Fibroblast of mammary gland (primary cell): ENCODE measurements around the gene GAN.
"Not testable (repeated sequence)": the region's sequence is repeated elsewhere in the genome, so short reads cannot be mapped to it uniquely, and the experiment has no call there.

ENCODE experiments used
- DNase-seq: peaks from one replicate; pipeline ENCODE4 v3.0.0-alpha.2; 2010; ENCODE audit warnings: low read depth
- H3K4me3 ChIP-seq: 2 replicates; pipeline ENCODE4 v1.5.1; 2011; ENCODE audit warnings: low read depth, mild to moderate bottlenecking, low read length, moderate library complexity; ENCODE audit not compliant: control insufficient read depth
- TF ChIP-seq, protein P1 (sequence below): conservative IDR thresholded peaks from 2 replicates; pipeline ENCODE4 v1.5.1; 2011; ENCODE audit warnings: low read depth, low read length, inconsistent platforms; ENCODE audit not compliant: control insufficient read depth, insufficient read depth

Gene GAN

DNA sequence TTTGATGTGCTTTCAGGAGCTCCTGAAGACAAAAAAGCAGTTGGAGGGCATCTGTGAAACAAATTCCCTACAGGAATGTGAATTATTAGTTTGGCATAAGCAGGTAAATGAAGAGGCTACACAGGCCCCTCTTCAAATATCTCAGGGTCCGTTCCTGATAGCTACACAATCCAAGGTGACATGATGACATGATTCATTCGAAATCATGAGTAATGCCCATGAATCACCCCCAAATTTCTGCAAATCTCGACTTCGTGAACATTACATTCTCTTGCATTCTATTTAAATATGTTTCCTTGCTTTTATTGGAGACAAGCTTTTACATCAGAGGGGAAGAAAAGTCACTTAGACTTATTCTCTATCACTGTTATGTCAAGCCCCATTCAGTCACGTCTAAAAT is 22.3 kb downstream of the GAN start:
- peak; percentile 54 for DNase-seq
- no peak overlapping the region for H3K4me3 ChIP-seq
- TF ChIP-seq, protein P1, sequence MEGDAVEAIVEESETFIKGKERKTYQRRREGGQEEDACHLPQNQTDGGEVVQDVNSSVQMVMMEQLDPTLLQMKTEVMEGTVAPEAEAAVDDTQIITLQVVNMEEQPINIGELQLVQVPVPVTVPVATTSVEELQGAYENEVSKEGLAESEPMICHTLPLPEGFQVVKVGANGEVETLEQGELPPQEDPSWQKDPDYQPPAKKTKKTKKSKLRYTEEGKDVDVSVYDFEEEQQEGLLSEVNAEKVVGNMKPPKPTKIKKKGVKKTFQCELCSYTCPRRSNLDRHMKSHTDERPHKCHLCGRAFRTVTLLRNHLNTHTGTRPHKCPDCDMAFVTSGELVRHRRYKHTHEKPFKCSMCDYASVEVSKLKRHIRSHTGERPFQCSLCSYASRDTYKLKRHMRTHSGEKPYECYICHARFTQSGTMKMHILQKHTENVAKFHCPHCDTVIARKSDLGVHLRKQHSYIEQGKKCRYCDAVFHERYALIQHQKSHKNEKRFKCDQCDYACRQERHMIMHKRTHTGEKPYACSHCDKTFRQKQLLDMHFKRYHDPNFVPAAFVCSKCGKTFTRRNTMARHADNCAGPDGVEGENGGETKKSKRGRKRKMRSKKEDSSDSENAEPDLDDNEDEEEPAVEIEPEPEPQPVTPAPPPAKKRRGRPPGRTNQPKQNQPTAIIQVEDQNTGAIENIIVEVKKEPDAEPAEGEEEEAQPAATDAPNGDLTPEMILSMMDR, result no peak

DNA sequence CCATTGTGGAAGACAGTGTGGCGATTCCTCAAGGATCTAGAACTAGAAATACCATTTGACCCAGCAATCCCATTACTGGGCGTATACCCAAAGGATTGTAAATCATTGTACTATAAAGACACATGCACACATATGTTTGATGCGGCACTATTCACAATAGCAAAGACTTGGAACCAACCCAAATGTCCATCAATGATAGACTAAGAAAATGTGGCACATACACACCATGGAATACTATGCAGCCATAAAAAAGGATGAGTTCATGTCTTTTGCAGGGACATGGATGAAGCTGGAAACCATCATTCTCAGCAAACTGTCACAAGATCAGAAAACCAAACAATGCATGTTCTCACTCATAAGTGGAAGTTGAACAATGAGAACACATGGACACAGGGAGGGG is 30.4 kb downstream of the GAN start:
- not testable (repeated sequence) for H3K4me3 ChIP-seq, DNase-seq

DNA sequence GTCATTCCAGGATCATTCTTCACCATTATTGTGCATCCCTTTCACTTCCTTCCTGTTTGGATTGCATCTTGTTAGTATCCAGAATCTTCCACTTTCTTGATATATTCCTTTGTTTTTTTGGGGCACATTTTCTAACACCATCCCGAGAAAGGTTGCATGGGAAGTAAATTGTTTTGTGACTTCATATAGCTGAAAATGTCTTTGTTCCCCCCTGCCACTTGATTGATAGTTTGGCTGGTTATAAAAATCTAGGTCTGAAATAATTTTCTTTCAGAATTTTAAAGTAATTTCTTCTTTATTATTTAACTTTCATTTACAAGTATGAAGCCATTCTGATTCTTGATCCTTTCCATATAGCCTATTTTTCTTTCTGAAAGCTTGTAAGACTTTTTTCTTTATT is 32.7 kb downstream of the GAN start:
- TF ChIP-seq, protein P1, result no peak
- no peak overlapping the region for H3K4me3 ChIP-seq
- no peak for DNase-seq

DNA sequence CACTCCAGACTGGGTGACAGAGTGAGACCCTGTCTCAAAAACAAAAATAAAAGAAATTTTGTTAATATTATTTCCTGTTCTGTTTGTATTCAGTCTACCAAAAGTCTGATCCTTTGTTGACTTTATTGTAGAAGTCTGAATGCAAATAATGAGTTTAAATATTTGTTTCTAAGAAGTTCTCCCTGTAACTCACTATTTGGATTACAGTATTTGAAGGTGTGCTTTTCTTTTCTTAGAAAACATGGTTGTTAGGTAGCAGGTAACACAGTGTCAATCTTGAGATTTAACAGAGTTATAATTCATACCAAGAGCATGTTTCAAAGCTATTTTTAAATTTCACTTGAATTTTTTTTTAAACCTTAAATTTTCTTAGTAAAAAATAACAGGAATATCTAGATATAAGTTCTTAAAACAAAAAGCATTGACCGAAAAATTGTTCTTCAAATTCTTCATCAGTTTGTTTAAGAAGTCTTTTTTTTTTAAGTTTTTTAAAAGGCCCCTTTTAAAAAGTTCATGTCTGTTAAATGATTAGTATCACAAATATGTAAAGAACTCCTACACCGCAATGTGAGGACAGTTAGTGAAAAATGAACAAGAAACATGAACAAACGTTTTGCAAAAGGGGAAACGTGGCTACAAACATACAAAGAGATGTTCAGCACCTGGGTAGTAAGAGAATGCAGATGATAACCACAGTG is 35.0 kb downstream of the GAN start:
- H3K4me3 ChIP-seq, result no peak overlapping the region
- TF ChIP-seq, protein P1, result no peak
- peak; percentile 3 for DNase-seq

DNA sequence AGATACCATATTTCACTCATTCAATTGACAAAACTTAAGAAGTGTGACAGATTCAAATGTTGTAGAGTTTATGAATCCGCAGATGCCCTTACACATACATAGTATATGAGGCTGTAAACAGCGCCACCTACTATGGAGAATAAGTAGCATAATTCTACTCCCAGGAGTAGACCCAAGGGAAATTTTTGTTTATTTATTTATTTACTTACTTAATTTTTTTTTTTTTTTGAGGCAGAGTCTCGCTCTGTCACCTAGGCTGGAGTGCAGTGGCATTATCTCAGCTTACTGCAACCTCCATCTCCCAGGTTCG is 35.5 kb downstream of the GAN start:
- TF ChIP-seq, protein P1, result peak; percentile 19
- DNase-seq, result peak; percentile 23
- no peak overlapping the region for H3K4me3 ChIP-seq

DNA sequence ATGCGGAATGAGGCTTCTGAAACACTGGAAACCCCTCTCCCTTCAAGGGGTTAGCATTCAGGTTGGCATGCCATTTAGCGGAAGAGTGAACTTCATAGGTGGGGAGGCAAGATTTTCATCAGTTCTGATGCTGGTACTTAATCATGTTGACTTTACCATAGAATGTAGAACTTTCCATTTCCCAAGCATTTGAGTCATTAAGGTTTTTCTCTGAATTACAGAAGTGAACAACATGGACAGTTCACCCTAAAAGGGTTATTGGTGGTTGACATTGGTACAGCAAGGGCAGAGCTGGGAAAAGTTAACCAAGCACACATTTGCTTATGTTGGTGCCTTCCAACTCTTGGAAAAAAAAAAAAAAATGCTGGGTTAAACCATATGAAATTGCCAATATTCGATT is 39.1 kb downstream of the GAN start:
- no peak overlapping the region for H3K4me3 ChIP-seq
- TF ChIP-seq, protein P1, result no peak
- no peak for DNase-seq

DNA sequence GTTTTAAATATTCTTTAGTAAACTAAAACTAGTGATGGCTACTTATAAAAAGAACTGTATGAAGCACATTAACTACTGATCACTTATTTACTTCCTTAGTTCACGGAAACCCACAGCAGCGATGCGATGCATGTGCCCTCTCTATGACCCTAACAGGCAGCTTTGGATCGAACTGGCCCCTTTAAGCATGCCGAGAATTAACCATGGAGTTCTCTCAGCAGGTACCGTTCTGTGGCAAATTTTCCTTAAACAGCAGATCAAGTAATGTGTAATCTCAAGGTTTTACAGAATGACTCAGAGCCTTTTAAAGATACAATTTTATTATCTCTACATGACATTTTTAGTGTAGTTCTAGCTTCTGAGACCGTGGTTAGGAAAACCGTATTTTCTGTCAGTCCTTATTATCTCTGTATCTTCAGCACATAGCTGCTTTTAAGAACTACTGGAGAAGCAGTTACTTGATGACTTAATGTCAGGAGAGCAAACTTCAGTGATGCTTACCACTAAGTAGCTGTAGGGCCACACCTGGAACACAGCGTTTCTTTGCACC is 43.0 kb downstream of the GAN start:
- TF ChIP-seq, protein P1, result no peak
- no peak overlapping the region for H3K4me3 ChIP-seq
- DNase-seq, result no peak
